Neural progenitor cell (in vitro differentiated cells): Measurements from ENCODE around the gene IL17C. TPM values are rescaled to one million over a fixed set of nuclear protein-coding genes. Genes with fewer than 3 reads are reported as not detected.
A peak's percentile ranks its signal among the peaks of the same experiment; 100 is the strongest.

Experiments
- DNase-seq: peaks from one replicate; pipeline ENCODE4 v3.0.0-alpha.2; 2016; ENCODE audit warnings: low spot score
- H2AFZ ChIP-seq: fragments of 200-600 bp; sonication (generic); replicated peaks from 2 replicates; pipeline ENCODE4 v1.6.1; 2016; ENCODE audit warnings: antibody characterized with exemption
- H3F3A ChIP-seq: fragments of 200-600 bp; sonication (generic); 2 replicates; pipeline ENCODE4 v1.6.1; 2016; ENCODE audit warnings: antibody characterized with exemption, low read depth
- H3K27ac ChIP-seq: fragments of 200-600 bp; sonication (generic); 2 replicates; pipeline ENCODE4 v1.5.1; 2016; ENCODE audit warnings: mild to moderate bottlenecking
- H3K27me3 ChIP-seq: fragments of 200-600 bp; sonication (generic); 2 replicates; pipeline ENCODE4 v1.6.1; 2016; ENCODE audit warnings: mild to moderate bottlenecking, moderate library complexity
- H3K36me3 ChIP-seq: fragments of 200-600 bp; sonication (generic); 2 replicates; pipeline ENCODE4 v1.5.1; 2016
- H3K4me1 ChIP-seq: fragments of 200-600 bp; sonication (generic); 2 replicates; pipeline ENCODE4 v1.6.1; 2016; ENCODE audit warnings: mixed run types
- H3K4me2 ChIP-seq: fragments of 200-600 bp; sonication (generic); 2 replicates; pipeline ENCODE4 v1.6.1; 2016
- H3K4me3 ChIP-seq: fragments of 200-600 bp; sonication (generic); 2 replicates; pipeline ENCODE4 v1.5.1; 2016
- H3K79me2 ChIP-seq: fragments of 200-600 bp; sonication (generic); 2 replicates; pipeline ENCODE4 v1.6.1; 2016; ENCODE audit warnings: low read depth
- H3K9ac ChIP-seq: fragments of 200-600 bp; sonication (generic); 2 replicates; pipeline ENCODE4 v1.6.1; 2016
- H3K9me3 ChIP-seq: fragments of 200-600 bp; sonication (generic); 2 replicates; pipeline ENCODE4 v1.5.1; 2016; ENCODE audit warnings: low read depth
- H4K20me1 ChIP-seq: fragments of 200-600 bp; sonication (generic); 2 replicates; pipeline ENCODE4 v1.6.1; 2016; ENCODE audit warnings: low read depth
- H3K27ac Mint-ChIP-seq: 3 replicates; pipeline ENCODE4 v1.8.0; 2021; ENCODE audit warnings: mixed read lengths
- H3K27me3 Mint-ChIP-seq: 2 replicates; pipeline ENCODE4 v1.8.0; 2022; ENCODE audit warnings: low read depth, mild to moderate bottlenecking, inconsistent platforms, moderate library complexity, mixed read lengths; ENCODE audit not compliant: insufficient read depth
- H3K36me3 Mint-ChIP-seq: 3 replicates; pipeline ENCODE4 v1.8.0; 2021; ENCODE audit warnings: mixed read lengths
- H3K4me1 Mint-ChIP-seq: 3 replicates; pipeline ENCODE4 v1.8.0; 2021; ENCODE audit warnings: mixed read lengths
- H3K4me3 Mint-ChIP-seq: 3 replicates; pipeline ENCODE4 v1.8.0; 2021; ENCODE audit warnings: mild to moderate bottlenecking, moderate library complexity, mixed read lengths
- H3K9me3 Mint-ChIP-seq: 3 replicates; pipeline ENCODE4 v1.8.0; 2020; ENCODE audit warnings: mixed read lengths
- CTCF ChIP-seq: fragments of 200-600 bp; sonication (generic); IDR thresholded peaks from 2 replicates; pipeline ENCODE4 v1.5.1; 2017; ENCODE audit warnings: antibody characterized with exemption, mild to moderate bottlenecking
- EZH2 ChIP-seq: fragments of 200-600 bp; sonication (generic); IDR thresholded peaks from 2 replicates; pipeline ENCODE4 v1.6.1; 2017; ENCODE audit warnings: antibody characterized with exemption, mild to moderate bottlenecking, moderate library complexity
- EZH2phosphoT487 ChIP-seq: fragments of 200-600 bp; sonication (generic); IDR thresholded peaks from 2 replicates; pipeline ENCODE4 v1.6.1; 2017; ENCODE audit warnings: antibody characterized with exemption
- total RNA-seq: library from RNA; depleted of rRNA; stranded (reverse); fragments of >200 nt; gene quantifications from 2 replicates; pipeline ENCODE4 v1.2.3, GENCODE V29; 2015; ENCODE audit warnings: low replicate concordance

The IL17C gene
- total RNA-seq, 1 donor from 2014 or later, result not detected

DNA sequence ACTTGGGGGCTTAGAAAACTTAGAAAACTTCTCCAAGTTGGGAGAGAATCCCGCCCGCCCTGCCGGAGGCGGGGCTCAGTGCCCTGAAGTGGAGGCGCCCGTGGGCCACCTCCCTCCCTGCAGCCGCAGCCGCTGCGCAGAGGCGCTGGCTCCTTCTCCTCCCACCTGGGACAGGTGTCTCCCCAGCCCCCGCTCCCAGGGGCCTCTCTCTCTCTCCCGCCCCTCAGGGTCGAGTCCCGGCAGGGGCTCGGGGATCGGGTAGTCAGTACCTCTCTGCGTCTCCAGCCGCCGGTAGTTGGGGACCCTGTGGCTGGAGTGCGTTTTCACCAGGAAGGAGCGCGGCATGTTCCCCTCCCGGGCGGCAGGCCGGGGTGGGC, 47.7 kb downstream of the IL17C start:
- H3K4me1 ChIP-seq, result peaks cover 16% of the 10 kb centered on the region
- no peak overlapping the region for H3K9ac ChIP-seq
- H3K27me3 Mint-ChIP-seq, result peaks cover 42% of the 10 kb centered on the region
- no peaks in the 10 kb centered on the region for H3K36me3 Mint-ChIP-seq
- H2AFZ ChIP-seq, result peak overlapping the region; percentile 78
- no peak for DNase-seq
- no peaks in the 10 kb centered on the region for H3K9me3 Mint-ChIP-seq
- no peaks in the 10 kb centered on the region for H3K36me3 ChIP-seq
- no peak overlapping the region for H3K27ac ChIP-seq
- H3F3A ChIP-seq, result peaks cover 28% of the 10 kb centered on the region
- H3K27me3 ChIP-seq, result peaks cover 58% of the 10 kb centered on the region
- H3K4me3 Mint-ChIP-seq, result peak overlapping the region; percentile 71
- peaks cover 7% of the 10 kb centered on the region for H4K20me1 ChIP-seq
- H3K4me1 Mint-ChIP-seq, result peaks cover 7% of the 10 kb centered on the region
- H3K79me2 ChIP-seq, result no peaks in the 10 kb centered on the region
- peak; percentile 64 for TF ChIP-seq EZH2
- TF ChIP-seq EZH2phosphoT487, result peak; percentile 51
- no peak for TF ChIP-seq CTCF
- H3K9me3 ChIP-seq, result no peaks in the 10 kb centered on the region
- peak overlapping the region; percentile 85 for H3K4me2 ChIP-seq
- peak overlapping the region; percentile 66 for H3K4me3 ChIP-seq
- no peak overlapping the region for H3K27ac Mint-ChIP-seq

DNA sequence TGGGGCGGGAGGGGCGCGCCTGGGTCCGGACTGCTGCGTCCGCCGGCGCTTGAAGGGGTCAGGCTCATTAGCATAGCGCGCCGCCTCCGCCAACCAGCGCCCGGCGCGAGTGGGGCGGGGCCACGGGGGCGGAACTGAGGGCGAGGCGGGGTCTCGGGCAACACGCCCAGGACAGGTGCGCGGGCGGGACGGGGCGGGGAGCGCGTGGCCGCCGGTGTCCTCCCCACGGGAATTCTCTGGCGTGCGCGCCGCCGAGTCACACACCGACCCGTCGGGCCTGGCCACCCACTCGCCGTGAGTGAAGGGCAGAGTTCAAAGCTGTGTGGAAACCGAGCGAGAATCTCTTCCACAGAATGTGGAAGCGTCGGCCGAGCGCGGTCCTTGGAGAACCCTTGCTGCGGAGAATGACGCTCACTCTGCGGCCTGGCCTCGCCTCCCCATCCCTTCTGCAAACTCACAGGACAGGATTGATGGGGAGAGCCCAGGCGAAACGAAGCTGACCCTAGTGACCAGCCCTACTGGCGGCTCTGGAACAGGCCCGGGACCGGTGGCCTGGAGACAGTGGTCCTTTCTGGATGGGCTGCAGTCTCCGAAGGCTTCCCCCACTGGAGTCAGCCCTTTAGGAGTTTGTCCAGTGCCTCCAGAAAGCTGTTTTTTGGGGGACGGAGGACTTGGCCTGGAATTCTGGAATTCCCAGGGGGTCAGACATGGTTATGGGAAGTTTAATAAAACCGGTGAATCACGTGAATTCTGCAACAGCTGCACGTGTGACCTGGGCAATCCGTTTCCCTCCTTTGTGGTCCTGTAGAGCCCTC, 48.3 kb downstream of the IL17C start, which contains the start of gene SNAI3:
TSS of gene SNAI3 (minus strand) at position 69 of the 815 bp plus-strand sequence. CDS start 101 bp downstream, outside the sequence.
- H3K36me3 Mint-ChIP-seq, result no peaks in the 10 kb centered on the region
- Histone ChIP-seq H3K27ac (no peak within 1 kb of the TSS), H3K4me1 (peaks cover 16% of the 10 kb centered on the region), H3K27me3 (peaks cover 58% of the 10 kb centered on the region), H3K4me3 (peak within 1 kb of the TSS; percentile 66), H3K4me2 (peak within 1 kb of the TSS; percentile 85), H2AFZ (peak within 1 kb of the TSS; percentile 78), H3K9me3 (no peaks in the 10 kb centered on the region), H4K20me1 (peaks cover 7% of the 10 kb centered on the region), H3K36me3 (no peaks in the 10 kb centered on the region), H3F3A (peaks cover 24% of the 10 kb centered on the region), H3K79me2 (no peaks in the 10 kb centered on the region), H3K9ac (no peak within 1 kb of the TSS)
- no peak within 1 kb of the TSS for H3K27ac Mint-ChIP-seq
- peak within 1 kb of the TSS; percentile 71 for H3K4me3 Mint-ChIP-seq
- peaks cover 42% of the 10 kb centered on the region for H3K27me3 Mint-ChIP-seq
- H3K9me3 Mint-ChIP-seq, result no peaks in the 10 kb centered on the region
- DNase-seq, result peak; percentile 95
- H3K4me1 Mint-ChIP-seq, result peaks cover 7% of the 10 kb centered on the region
- TF ChIP-seq CTCF (no peak), EZH2 (no peak), EZH2phosphoT487 (no peak)

DNA sequence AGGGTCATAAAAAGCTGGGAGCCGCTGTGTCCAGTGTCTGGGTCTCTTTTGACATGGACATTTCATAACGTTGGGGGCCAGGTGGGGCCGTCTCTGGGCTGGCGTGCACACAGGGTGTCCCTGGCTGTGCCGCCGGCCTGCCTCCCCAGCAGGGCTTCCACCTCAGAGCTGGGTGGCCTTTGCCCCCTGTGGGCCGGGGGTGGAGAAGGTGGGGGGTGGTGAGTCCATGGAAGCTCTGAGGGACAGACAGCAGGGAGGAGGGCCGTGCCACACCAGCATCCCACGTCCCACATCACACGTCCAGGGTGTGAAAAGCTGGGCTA, 48.8 kb downstream of the IL17C start:
- Mint-ChIP-seq H3K4me1 (peaks cover 7% of the 10 kb centered on the region), H3K27me3 (peaks cover 43% of the 10 kb centered on the region), H3K27ac (no peak overlapping the region), H3K4me3 (peak overlapping the region; percentile 41), H3K36me3 (no peaks in the 10 kb centered on the region), H3K9me3 (no peaks in the 10 kb centered on the region)
- Histone ChIP-seq H3K4me1 (peaks cover 16% of the 10 kb centered on the region), H2AFZ (no peak overlapping the region), H3K4me2 (peak overlapping the region; percentile 85), H3K27ac (no peak overlapping the region), H3K36me3 (no peaks in the 10 kb centered on the region), H4K20me1 (peaks cover 7% of the 10 kb centered on the region), H3K4me3 (no peak overlapping the region), H3F3A (peaks cover 18% of the 10 kb centered on the region), H3K9me3 (no peaks in the 10 kb centered on the region), H3K9ac (no peak overlapping the region), H3K79me2 (no peaks in the 10 kb centered on the region), H3K27me3 (peaks cover 58% of the 10 kb centered on the region)
- no peak for TF ChIP-seq EZH2phosphoT487
- TF ChIP-seq CTCF, result no peak
- TF ChIP-seq EZH2, result no peak
- no peak for DNase-seq
